IPS DF 6.9 (cell line): ENCODE measurements around the gene FNDC10.
"Not testable (repeated sequence)": the region's sequence is repeated elsewhere in the genome, so short reads cannot be mapped to it uniquely, and the experiment has no call there.

ENCODE experiments used
- DNase-seq: peaks from one replicate; pipeline ENCODE4 v3.0.0-alpha.2; 2013; ENCODE audit warnings: low read depth, low spot score
- H3K27ac ChIP-seq: one replicate; pipeline ENCODE4 v1.5.1; 2013; ENCODE audit warnings: low read length, control low read depth
- H3K27me3 ChIP-seq: 2 replicates; pipeline ENCODE4 v1.6.1; 2013; ENCODE audit warnings: mild to moderate bottlenecking, low read length; ENCODE audit not compliant: control insufficient read depth, insufficient read depth
- H3K36me3 ChIP-seq: 2 replicates; pipeline ENCODE4 v1.6.1; 2013; ENCODE audit warnings: low read length; ENCODE audit not compliant: control insufficient read depth, insufficient read depth
- H3K4me1 ChIP-seq: 2 replicates; pipeline ENCODE4 v1.6.1; 2013; ENCODE audit warnings: low read length; ENCODE audit not compliant: control insufficient read depth, insufficient read depth
- H3K4me3 ChIP-seq: 2 replicates; pipeline ENCODE4 v1.5.1; 2013; ENCODE audit warnings: mild to moderate bottlenecking, low read length
- H3K9me3 ChIP-seq: 2 replicates; pipeline ENCODE4 v1.6.1; 2013; ENCODE audit warnings: low read length, inconsistent platforms; ENCODE audit not compliant: control insufficient read depth, insufficient read depth
- WGBS: extraction: QIAGEN DNeasy Blood & Tissue Kit; methylation state at CpG from one replicate; pipeline ENCODE4 v1.1.7; 2013; ENCODE audit warnings: mixed read lengths, missing lambda C conversion rate; ENCODE audit not compliant: insufficient read length, insufficient coverage; 5-methylcytosine and 5-hydroxymethylcytosine counted together

FNDC10 gene

GRCh38 chr1:1597275-1597930, 2.5 kb downstream of the FNDC10 start:
- Histone ChIP-seq H3K27me3 (peaks cover 5% of the 10 kb centered on the region), H3K36me3 (no peaks in the 10 kb centered on the region), H3K9me3 (no peaks in the 10 kb centered on the region), H3K4me3 (no peak overlapping the region), H3K27ac (no peak overlapping the region), H3K4me1 (peaks cover 12% of the 10 kb centered on the region)
- no CpG with 5 or more reads among the region's 16 CpGs for WGBS
- no peak for DNase-seq

GRCh38 chr1:1596493-1597274, 3.3 kb downstream of the FNDC10 start:
- Histone ChIP-seq H3K4me3 (no peak overlapping the region), H3K4me1 (peaks cover 12% of the 10 kb centered on the region), H3K27ac (no peak overlapping the region), H3K9me3 (no peaks in the 10 kb centered on the region), H3K36me3 (no peaks in the 10 kb centered on the region), H3K27me3 (peaks cover 5% of the 10 kb centered on the region)
- no peak for DNase-seq
- WGBS, result no CpG with 5 or more reads among the region's 12 CpGs

- H3K9me3 ChIP-seq, H3K4me3 ChIP-seq, H3K27me3 ChIP-seq, H3K36me3 ChIP-seq, H3K27ac ChIP-seq, DNase-seq: not testable (repeated sequence)
- no CpG with 5 or more reads among the region's 2 CpGs for WGBS
- peaks cover 12% of the 10 kb centered on the region for H3K4me1 ChIP-seq
These were observed 4.6 kb downstream of the FNDC10 start for GRCh38 chr1:1595341-1595740.

- Histone ChIP-seq H3K27me3 (peaks cover 5% of the 10 kb centered on the region), H3K4me1 (peaks cover 12% of the 10 kb centered on the region), H3K4me3 (no peak overlapping the region), H3K36me3 (0 out of 2 replicates have a peak, but pooled peaks cover 3% of the 10 kb centered on the region), H3K27ac (no peak overlapping the region), H3K9me3 (no peaks in the 10 kb centered on the region)
- WGBS, result no CpG with 5 or more reads among the region's 10 CpGs
- no peak for DNase-seq
These were observed 5.2 kb downstream of the FNDC10 start for GRCh38 chr1:1594602-1595260.

GRCh38 chr1:1593834-1594601, 5.9 kb downstream of the FNDC10 start:
- Histone ChIP-seq H3K4me1 (peaks cover 10% of the 10 kb centered on the region), H3K36me3 (0 out of 2 replicates have a peak, but pooled peaks cover 3% of the 10 kb centered on the region), H3K27ac (no peak overlapping the region), H3K4me3 (no peak overlapping the region), H3K27me3 (peaks cover 5% of the 10 kb centered on the region), H3K9me3 (no peaks in the 10 kb centered on the region)
- WGBS, result no CpG with 5 or more reads among the region's 24 CpGs
- DNase-seq, result no peak

- DNase-seq, result no peak
- no CpG with 5 or more reads among the region's 13 CpGs for WGBS
- Histone ChIP-seq H3K27ac (no peak overlapping the region), H3K27me3 (peaks cover 3% of the 10 kb centered on the region; the same call in 1 of the 2 replicates), H3K4me3 (no peak overlapping the region), H3K36me3 (0 out of 2 replicates have a peak, but pooled peaks cover 3% of the 10 kb centered on the region), H3K4me1 (no peaks in the 10 kb centered on the region), H3K9me3 (no peaks in the 10 kb centered on the region)
These were observed 8.5 kb downstream of the FNDC10 start for GRCh38 chr1:1591452-1591851.

- Histone ChIP-seq H3K4me1 (no peaks in the 10 kb centered on the region), H3K27ac (no peak overlapping the region), H3K36me3 (no peaks in the 10 kb centered on the region), H3K9me3 (no peaks in the 10 kb centered on the region), H3K4me3 (no peak overlapping the region), H3K27me3 (no peaks in the 10 kb centered on the region)
- WGBS, result no CpG with 5 or more reads among the region's 23 CpGs
- DNase-seq, result no peak
These were observed 16.5 kb downstream of the FNDC10 start for GRCh38 chr1:1583347-1584010.

- no peak for DNase-seq
- no CpG with 5 or more reads among the region's 9 CpGs for WGBS
- no peaks in the 10 kb centered on the region for H3K4me1 ChIP-seq
- H3K27ac ChIP-seq, result no peak overlapping the region
- H3K9me3 ChIP-seq, result no peaks in the 10 kb centered on the region
- no peak overlapping the region for H3K4me3 ChIP-seq
- no peaks in the 10 kb centered on the region for H3K27me3 ChIP-seq
- H3K36me3 ChIP-seq, result no peaks in the 10 kb centered on the region
These were observed 17.2 kb downstream of the FNDC10 start for GRCh38 chr1:1582585-1583346.

GRCh38 chr1:1578371-1578940, 21.5 kb downstream of the FNDC10 start:
- Histone ChIP-seq H3K36me3 (no peaks in the 10 kb centered on the region), H3K4me1 (no peaks in the 10 kb centered on the region), H3K9me3 (no peaks in the 10 kb centered on the region), H3K27ac (no peak overlapping the region), H3K27me3 (no peaks in the 10 kb centered on the region), H3K4me3 (no peak overlapping the region; the same call in 1 of the 2 replicates)
- no CpG with 5 or more reads among the region's 13 CpGs for WGBS
- no peak for DNase-seq
